Ovary (tissue), 3 donors: Measurements from ENCODE around the gene ARHGEF39.

ENCODE experiments used
- POLR2A ChIP-seq: fragments of 450-650 bp; IDR thresholded peaks from one replicate; pipeline ENCODE4 v1.6.1; 2017; ENCODE audit warnings: antibody characterized with exemption, mild to moderate bottlenecking, moderate library complexity
- TF ChIP-seq, protein P1 (sequence below), 3 donors: fragments of 450-650 bp in 2 of 3; fragments of 200-600 bp in 1 of 3; IDR thresholded peaks; one replicate each; pipeline versions ENCODE4 v1.5.1 to v1.8.0; 2016 to 2022; ENCODE audit warnings: antibody characterized with exemption in 3 of 3, mild to moderate bottlenecking in 1 of 3
- donor health status: DM: no; HTN: no; CAD: no.

DNA sequence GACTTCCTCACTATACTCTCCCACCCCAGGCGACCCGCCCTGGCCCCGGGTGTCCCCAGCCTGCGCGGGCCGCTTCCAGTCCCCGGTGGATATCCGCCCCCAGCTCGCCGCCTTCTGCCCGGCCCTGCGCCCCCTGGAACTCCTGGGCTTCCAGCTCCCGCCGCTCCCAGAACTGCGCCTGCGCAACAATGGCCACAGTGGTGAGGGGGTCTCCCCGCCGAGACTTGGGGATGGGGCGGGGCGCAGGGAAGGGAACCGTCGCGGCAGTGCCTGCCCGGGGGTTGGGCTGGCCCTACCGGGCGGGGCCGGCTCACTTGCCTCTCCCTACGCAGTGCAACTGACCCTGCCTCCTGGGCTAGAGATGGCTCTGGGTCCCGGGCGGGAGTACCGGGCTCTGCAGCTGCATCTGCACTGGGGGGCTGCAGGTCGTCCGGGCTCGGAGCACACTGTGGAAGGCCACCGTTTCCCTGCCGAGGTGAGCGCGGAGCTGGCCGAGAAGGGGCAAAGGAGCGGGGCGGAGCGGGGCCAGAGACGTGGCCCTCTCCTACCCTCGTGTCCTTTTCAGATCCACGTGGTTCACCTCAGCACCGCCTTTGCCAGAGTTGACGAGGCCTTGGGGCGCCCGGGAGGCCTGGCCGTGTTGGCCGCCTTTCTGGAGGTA lies 10.9 kb upstream of the ARHGEF39 start:
- TF ChIP-seq, protein P1, sequence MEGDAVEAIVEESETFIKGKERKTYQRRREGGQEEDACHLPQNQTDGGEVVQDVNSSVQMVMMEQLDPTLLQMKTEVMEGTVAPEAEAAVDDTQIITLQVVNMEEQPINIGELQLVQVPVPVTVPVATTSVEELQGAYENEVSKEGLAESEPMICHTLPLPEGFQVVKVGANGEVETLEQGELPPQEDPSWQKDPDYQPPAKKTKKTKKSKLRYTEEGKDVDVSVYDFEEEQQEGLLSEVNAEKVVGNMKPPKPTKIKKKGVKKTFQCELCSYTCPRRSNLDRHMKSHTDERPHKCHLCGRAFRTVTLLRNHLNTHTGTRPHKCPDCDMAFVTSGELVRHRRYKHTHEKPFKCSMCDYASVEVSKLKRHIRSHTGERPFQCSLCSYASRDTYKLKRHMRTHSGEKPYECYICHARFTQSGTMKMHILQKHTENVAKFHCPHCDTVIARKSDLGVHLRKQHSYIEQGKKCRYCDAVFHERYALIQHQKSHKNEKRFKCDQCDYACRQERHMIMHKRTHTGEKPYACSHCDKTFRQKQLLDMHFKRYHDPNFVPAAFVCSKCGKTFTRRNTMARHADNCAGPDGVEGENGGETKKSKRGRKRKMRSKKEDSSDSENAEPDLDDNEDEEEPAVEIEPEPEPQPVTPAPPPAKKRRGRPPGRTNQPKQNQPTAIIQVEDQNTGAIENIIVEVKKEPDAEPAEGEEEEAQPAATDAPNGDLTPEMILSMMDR (IDR thresholded peaks at IDR 0.05): no peak
- no peak for TF ChIP-seq POLR2A
